SIG-M5 (cell line): Measurements from ENCODE around the gene PDE3A.
"Not testable (repeated sequence)": the region's sequence is repeated elsewhere in the genome, so short reads cannot be mapped to it uniquely, and the experiment has no call there.

Source experiments
- DNase-seq: peaks from one replicate; lab custom pipeline; 2025; lab: John Stamatoyannopoulos, UW

Gene PDE3A

GRCh38 chr12:20368114-20368650 is at the start of gene PDE3A:
TSS of gene PDE3A (plus strand) at chr12:20368537. CDS start at chr12:20369285, 748 bp downstream.
- DNase-seq: peak; percentile 37

- no peak for DNase-seq
Observed at GRCh38 chr12:20319366-20319765, 49.0 kb upstream of the PDE3A start.

DNA sequence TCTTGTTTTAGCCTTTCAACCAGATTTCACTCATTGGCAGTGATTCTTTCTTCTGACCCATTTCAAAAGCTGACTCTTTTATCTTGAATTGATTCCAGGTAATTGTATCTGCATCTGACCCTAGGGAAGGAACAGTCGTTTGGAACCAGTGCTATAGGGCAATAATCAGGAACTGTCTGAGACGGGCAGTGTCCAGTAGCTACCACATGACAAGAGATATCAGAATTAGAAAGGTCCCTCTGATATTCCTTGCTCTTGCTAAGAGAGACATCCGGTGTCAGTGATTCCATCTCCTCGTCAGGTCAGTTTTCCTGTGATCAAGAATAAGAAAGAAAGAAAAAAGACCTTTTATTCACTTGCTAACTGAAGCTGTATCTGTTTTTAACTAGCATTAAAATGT is 47.8 kb upstream of the PDE3A start:
- no peak for DNase-seq

GRCh38 chr12:20330826-20331505 is 37.4 kb upstream of the PDE3A start:
- not testable (repeated sequence) for DNase-seq

DNA sequence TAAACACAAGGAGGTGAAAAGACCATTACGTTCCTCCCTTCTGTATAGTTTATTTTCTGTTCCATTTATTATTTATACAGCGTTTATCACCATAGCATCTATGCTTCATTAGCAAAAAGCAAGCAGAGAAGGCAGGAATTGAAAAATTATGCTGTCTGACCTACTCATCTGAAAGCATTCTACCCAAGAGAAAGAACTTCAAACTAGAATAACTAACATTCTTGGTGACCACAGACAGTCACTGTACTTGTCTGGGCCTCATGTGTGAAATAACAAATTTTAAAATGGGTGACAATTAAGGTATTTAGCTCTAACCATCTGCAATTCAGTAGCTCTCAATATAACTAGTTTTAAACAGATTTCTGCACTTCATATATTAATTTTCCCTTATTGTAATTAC is 29.3 kb upstream of the PDE3A start:
- DNase-seq: no peak

DNA sequence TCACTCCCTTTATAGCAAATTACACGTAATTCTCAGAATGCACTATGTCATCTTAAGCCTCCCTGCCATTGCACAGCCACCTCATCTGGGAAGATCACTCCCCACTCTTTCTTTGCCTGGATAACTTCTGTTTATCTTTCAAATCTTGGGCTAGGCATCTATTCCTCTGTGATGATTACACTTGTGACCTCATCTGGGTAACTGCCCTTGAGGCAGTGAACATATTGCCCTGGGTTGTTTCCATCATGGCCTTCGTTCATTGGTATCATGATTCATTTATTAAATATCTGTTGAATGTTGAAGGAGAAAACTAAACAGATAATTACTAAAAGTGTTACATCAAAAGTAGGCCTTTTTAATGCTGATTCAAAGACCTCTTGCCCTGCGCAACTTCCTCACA is 26.2 kb upstream of the PDE3A start:
- no peak for DNase-seq

DNA sequence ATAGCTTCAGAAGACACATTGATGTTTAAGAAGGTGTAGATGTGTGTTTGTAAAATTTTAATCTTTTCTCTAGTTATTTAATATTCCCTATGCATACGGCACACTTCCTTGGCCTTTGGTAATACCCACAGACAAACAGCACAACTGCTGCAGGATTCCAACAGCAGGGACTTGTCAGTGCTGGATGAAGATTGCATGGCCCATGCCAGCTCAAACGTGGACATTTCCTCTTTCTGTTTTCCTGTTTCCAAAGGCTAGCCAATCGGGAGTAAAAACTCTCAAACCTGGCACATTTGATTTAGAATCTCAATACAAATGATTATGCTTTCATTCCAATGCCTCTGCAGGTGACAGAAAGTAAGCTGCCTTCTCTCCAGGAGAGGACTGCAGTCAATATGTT is 22.5 kb upstream of the PDE3A start:
- DNase-seq: no peak

GRCh38 chr12:20350026-20350425 is 18.3 kb upstream of the PDE3A start:
- no peak for DNase-seq

GRCh38 chr12:20350495-20350894 is 17.8 kb upstream of the PDE3A start:
- no peak for DNase-seq

DNA sequence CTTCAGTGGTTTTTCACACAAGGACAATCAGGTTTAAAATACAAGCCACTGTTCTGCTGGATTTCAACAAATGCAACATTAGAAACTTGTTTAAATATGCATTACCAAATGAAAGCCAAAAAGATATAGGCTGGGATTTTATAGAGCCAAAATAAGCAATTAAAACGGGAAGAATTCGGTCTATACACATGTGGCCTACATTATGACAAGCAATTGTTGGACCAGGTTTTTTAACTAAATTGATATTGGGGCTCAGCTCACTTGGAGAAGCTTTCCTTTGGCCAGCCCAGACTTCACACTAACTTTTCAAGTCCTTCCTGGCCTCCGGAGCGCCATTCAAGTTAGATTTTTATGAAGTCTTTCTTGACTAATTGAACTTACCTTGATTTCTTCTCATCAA is 16.9 kb upstream of the PDE3A start:
- DNase-seq: no peak

GRCh38 chr12:20356048-20356447 is 12.3 kb upstream of the PDE3A start:
- DNase-seq: no peak

GRCh38 chr12:20360407-20360806 is 7.9 kb upstream of the PDE3A start:
- DNase-seq: no peak

DNA sequence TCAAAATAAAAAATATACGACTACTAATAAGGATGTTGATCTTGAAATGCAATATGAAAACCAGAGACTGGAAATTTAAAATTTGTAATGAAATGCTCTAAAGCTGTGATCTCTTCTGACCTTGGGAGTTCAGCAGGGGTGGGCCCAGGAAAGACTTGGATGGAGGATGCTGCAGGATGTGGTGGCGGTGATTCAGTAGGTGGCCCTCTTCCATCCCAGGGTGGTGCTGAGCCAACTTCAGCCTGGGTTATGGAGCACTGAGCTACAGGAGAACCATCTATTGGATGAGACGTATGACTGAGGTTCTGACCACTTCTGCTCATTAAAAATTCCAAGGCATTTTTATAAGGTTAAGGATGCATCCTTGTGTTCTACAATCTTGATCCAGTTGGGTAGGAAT is 6.9 kb upstream of the PDE3A start:
- DNase-seq: no peak

DNA sequence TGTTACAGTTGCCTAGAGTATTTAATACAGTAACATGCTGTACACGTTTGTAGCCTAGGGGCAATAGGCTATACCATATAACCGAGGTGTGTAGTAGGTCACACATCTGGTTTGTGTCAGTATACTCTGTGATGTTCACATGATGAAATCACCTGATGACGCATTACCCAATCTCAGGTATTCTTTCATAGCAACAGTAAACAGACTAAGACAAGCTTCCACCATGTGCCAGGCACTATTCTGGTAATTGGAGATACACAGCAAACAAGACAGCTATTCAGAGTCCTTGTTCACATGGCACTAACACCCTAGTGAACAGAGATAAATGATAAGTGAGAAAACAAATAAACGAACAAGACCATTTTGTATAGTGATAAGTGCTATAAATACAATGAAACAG is 3.8 kb upstream of the PDE3A start:
- DNase-seq: no peak

DNA sequence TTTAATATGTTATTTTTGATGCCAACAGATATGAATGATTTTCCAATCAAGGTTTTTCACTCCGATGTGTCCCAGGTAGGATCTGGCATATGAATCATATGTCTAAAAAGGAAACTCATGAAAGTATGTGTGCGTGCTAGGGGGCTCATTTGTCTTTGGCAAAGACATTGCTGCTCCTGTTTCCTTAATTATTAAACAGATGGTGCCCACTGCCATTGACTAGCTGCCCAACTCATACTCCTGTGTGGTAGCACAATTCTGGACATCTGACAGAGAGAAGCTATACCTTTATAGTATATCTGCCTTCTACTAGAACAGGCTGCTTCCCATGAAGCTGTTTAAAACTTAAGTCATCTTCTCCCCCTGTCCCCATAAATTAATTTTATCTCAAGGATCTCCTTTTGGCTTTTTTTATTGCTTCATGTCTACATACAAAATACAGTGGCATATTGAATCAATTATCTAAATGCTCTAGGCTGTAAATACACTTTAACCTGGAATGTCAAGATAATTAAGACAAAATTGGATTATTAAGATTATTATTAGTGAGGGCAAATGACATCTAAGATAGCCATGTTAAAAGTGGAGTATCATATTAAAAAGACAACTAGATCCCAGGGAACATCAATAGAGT is 1.4 kb upstream of the PDE3A start:
- no peak for DNase-seq

- no peak for DNase-seq
Observed at GRCh38 chr12:20367583-20368113, 689 bp upstream of the PDE3A start.

- no peak for DNase-seq
Observed at GRCh38 chr12:20368651-20369304, 441 bp downstream of the PDE3A start.

- no peak for DNase-seq
Observed at GRCh38 chr12:20369305-20370013, 1.1 kb downstream of the PDE3A start.

GRCh38 chr12:20370014-20370386 is 1.7 kb downstream of the PDE3A start:
- DNase-seq: no peak

DNA sequence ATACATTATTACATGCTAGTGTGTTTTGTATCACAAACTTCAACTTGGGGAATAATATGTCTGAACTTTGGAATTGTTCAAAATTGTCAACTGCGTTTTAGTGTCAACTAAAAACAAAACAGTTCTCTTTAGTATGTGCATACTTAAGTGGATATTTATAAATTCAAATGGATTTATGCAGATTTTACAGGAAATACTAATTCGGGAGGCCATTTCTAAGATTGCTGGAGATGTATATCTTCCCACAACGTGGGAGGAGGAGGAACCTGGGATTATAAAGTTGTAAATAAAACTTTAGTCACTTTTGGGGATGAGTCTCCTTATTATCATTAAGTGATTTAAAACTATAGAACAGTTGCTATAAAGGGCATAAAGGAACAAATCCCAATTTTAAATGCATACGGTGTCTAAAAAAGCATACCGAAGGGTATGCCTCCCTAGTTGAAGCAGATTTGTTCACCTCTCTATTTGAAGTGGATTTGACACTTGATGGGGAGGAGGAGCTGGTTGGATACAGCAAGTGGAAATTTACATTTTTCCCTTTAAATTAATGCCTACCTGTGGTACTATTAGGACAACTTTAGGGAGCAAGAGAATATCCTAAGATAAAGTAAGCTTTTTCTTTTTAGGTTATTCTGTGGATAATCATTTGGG is 2.7 kb downstream of the PDE3A start:
- no peak for DNase-seq

DNA sequence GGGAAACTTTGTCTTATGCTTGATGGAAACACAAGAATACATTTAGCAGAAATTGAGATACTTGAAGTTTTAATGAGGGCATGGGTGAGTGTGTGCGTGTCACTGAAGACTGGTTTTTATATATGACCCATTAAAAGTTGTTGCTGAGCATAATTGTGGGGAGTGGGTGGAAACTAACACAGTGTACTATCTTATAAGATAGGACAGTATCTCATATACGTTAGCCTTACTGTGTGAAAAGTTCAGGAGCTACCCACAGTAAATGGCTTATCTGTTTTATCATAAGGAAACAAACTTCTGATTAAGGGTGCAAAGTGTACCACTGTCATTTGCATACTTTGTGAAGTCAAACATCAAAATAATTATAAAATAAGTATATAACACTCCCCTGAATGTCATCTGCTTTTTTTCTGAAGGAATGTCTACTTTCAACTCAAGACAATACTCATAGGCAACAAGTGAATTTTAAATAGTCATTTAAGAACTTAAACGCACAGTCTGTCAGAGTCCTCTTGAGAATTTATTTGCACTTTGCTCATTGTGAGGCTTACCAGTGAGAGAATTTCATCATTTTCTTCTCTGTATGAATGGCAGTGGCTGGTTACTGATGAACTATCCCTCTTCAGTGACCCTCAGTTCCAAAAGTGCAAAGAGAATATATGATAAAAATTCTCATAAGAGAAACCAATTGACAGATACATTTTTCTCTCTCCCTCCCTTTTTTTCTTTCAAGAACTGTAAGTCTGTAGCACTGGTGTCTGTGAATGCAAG is 4.2 kb downstream of the PDE3A start:
- no peak for DNase-seq
